ENCODE results near the gene KLK14.

KLK14 gene

GRCh38 chr19:51086153-51086850, 3.6 kb upstream of the KLK14 start:
- DNase-seq (ENCODE audit: low read depth in 3 of 3), result no peak

GRCh38 chr19:51084505-51084904, 1.8 kb upstream of the KLK14 start:
- no peak for DNase-seq (ENCODE audit: low read depth in 3 of 3)

GRCh38 chr19:51083783-51084182, 1.1 kb upstream of the KLK14 start:
- no peak for DNase-seq (ENCODE audit: low read depth in 3 of 3)

GRCh38 chr19:51083181-51083580, 494 bp upstream of the KLK14 start:
- no peak for DNase-seq (ENCODE audit: low read depth in 3 of 3)

GRCh38 chr19:51081476-51081875, 1.2 kb downstream of the KLK14 start:
- no peak for DNase-seq (ENCODE audit: low read depth in 3 of 3)

GRCh38 chr19:51079481-51080110, 3.1 kb downstream of the KLK14 start:
- DNase-seq (ENCODE audit: low read depth in 3 of 3), result no peak

GRCh38 chr19:51078731-51079130, 4.0 kb downstream of the KLK14 start:
- no peak for DNase-seq (ENCODE audit: low read depth in 3 of 3)

- no peak for DNase-seq (ENCODE audit: low read depth in 3 of 3)
These were observed 4.6 kb downstream of the KLK14 start for GRCh38 chr19:51078104-51078503.

- DNase-seq (ENCODE audit: low read depth in 3 of 3), result no peak
These were observed 6.0 kb downstream of the KLK14 start for GRCh38 chr19:51076631-51077213.

GRCh38 chr19:51075998-51076397, 6.7 kb downstream of the KLK14 start:
- no peak for DNase-seq (ENCODE audit: low read depth in 3 of 3)

- no peak for DNase-seq (ENCODE audit: low read depth in 3 of 3)
These were observed 11.6 kb downstream of the KLK14 start for GRCh38 chr19:51071095-51071405.

- DNase-seq (ENCODE audit: low read depth in 3 of 3), result no peak
These were observed 12.2 kb downstream of the KLK14 start for GRCh38 chr19:51070334-51071094.

GRCh38 chr19:51066393-51067186, 16.1 kb downstream of the KLK14 start:
- DNase-seq (ENCODE audit: low read depth in 3 of 3), result no peak

GRCh38 chr19:51065221-51065960, 17.3 kb downstream of the KLK14 start:
- no peak for DNase-seq (ENCODE audit: low read depth in 3 of 3)

- no peak for DNase-seq (ENCODE audit: low read depth in 3 of 3)
These were observed 18.0 kb downstream of the KLK14 start, which contains the start of gene KLK13 for GRCh38 chr19:51064534-51065220. KLK13 (minus strand) TSS chr19:51065092; CDS start chr19:51065067, 25 bp downstream.

- no peak for DNase-seq (ENCODE audit: low read depth in 3 of 3)
These were observed 19.0 kb downstream of the KLK14 start for GRCh38 chr19:51063664-51064063.

- DNase-seq (ENCODE audit: low read depth in 3 of 3), result no peak
These were observed 21.7 kb downstream of the KLK14 start for GRCh38 chr19:51060973-51061372.

- no peak for DNase-seq (ENCODE audit: low read depth in 3 of 3)
These were observed 22.4 kb downstream of the KLK14 start for GRCh38 chr19:51060336-51060735.

- DNase-seq (ENCODE audit: low read depth in 3 of 3), result no peak
These were observed 23.0 kb downstream of the KLK14 start for GRCh38 chr19:51059715-51060114.

- no peak for DNase-seq (ENCODE audit: low read depth in 3 of 3)
These were observed 26.8 kb downstream of the KLK14 start for GRCh38 chr19:51055866-51056265.

- DNase-seq (ENCODE audit: low read depth in 3 of 3), result no peak
These were observed 35.7 kb downstream of the KLK14 start for GRCh38 chr19:51047031-51047335.
